ENCODE data around the gene HYAL2.
A peak's percentile ranks its signal among the peaks of the same experiment; 100 is the strongest.

GRCh38 chr3:50321336-50322114, 1.0 kb downstream of the HYAL2 start:
- TF ChIP-seq POLR2A (IDR thresholded peaks at IDR 0.05): peak in 3 of 4 donors; percentile 24 to 89 (median 44)
- TF ChIP-seq CTCF (IDR thresholded peaks at IDR 0.05): peak; percentile 37 to 74 (median 52)

Measured in upper lobe of left lung (tissue), 4 donors.